Common myeloid progenitor, CD34-positive (primary cell): ENCODE results near the gene CYS1. TPM values are rescaled to one million over a fixed set of nuclear protein-coding genes. Genes with fewer than 3 reads are reported as not detected.

ENCODE experiments used
- CTCF ChIA-PET: fragments of 350-600 bp; sonication (Branson Sonifier 250); formaldehyde crosslinking; loops from one replicate; lab custom pipeline; 2021; ENCODE audit warnings: antibody characterized with exemption; lab: Charles Lee
- POLR2A ChIA-PET: fragments of 350-600 bp; sonication (Branson Sonifier 250); formaldehyde crosslinking; loops from one replicate; lab custom pipeline; 2021; ENCODE audit warnings: antibody characterized with exemption; lab: Charles Lee
- DNase-seq, 3 donors: peaks; one replicate each; pipeline versions ENCODE4 v3.0.0 to v3.0.0-alpha.2; 2013
- H3K27ac ChIP-seq, 2 experiments: 1 replicate in 1 of 2; 2 replicates in 1 of 2; pipeline ENCODE4 v1.7.0; 2013; ENCODE audit warnings: inconsistent platforms in 2 of 2, low read length in 2 of 2, mild to moderate bottlenecking in 2 of 2, low read depth in 1 of 2, moderate library complexity in 1 of 2; ENCODE audit not compliant: severe bottlenecking in 2 of 2, insufficient read depth in 1 of 2, poor library complexity in 1 of 2
- H3K27me3 ChIP-seq, 5 experiments: replicated peaks in 2 of 5; 1 replicate in 3 of 5; 2 replicates in 2 of 5; pipeline versions ENCODE4 v1.6.1 to v1.7.0; 2013; ENCODE audit warnings: low read length in 4 of 5, mild to moderate bottlenecking in 2 of 5, moderate library complexity in 2 of 5, inconsistent platforms in 1 of 5; ENCODE audit not compliant: insufficient read depth in 5 of 5, control insufficient read depth in 4 of 5
- H3K36me3 ChIP-seq, 4 experiments: 1 replicate in 2 of 4; 2 replicates in 2 of 4; pipeline versions ENCODE4 v1.6.1 to v1.7.0; 2013; ENCODE audit warnings: low read length in 3 of 4, control low read depth in 1 of 4, mild to moderate bottlenecking in 1 of 4; ENCODE audit not compliant: control insufficient read depth in 4 of 4, insufficient read depth in 4 of 4
- H3K4me1 ChIP-seq, 4 experiments: 1 replicate in 3 of 4; 2 replicates in 1 of 4; pipeline versions ENCODE4 v1.6.1 to v1.7.1; 2013; ENCODE audit warnings: low read length in 3 of 4, mild to moderate bottlenecking in 3 of 4, control low read depth in 1 of 4, inconsistent platforms in 1 of 4, moderate library complexity in 1 of 4; ENCODE audit not compliant: control insufficient read depth in 4 of 4, insufficient read depth in 4 of 4; ENCODE audit errors: control extremely low read depth in 1 of 4
- H3K4me3 ChIP-seq, 7 experiments: 1 replicate in 4 of 7; 2 replicates in 3 of 7; pipeline versions ENCODE4 v1.5.1 to v1.7.0; 2013; ENCODE audit warnings: mild to moderate bottlenecking in 7 of 7, low read length in 6 of 7, moderate library complexity in 6 of 7, inconsistent platforms in 2 of 7, low read depth in 2 of 7, control low read depth in 1 of 7; ENCODE audit not compliant: insufficient read depth in 4 of 7, control insufficient read depth in 1 of 7; ENCODE audit errors: extremely low read depth in 1 of 7
- H3K9me3 ChIP-seq, 5 experiments: 1 replicate in 4 of 5; 2 replicates in 1 of 5; pipeline versions ENCODE4 v1.6.1 to v1.7.1; 2013; ENCODE audit warnings: low read length in 4 of 5, mild to moderate bottlenecking in 2 of 5, inconsistent platforms in 1 of 5, low read depth in 1 of 5, moderate library complexity in 1 of 5; ENCODE audit not compliant: control insufficient read depth in 4 of 5, insufficient read depth in 2 of 5; ENCODE audit errors: control extremely low read depth in 1 of 5
- WGBS: methylation state at CpG from one replicate; pipeline ENCODE4 v1.1.5; 2013; ENCODE audit not compliant: insufficient coverage; 5-methylcytosine and 5-hydroxymethylcytosine counted together
- polyA plus RNA-seq: library from polyadenylated mRNA; unstranded; fragments of 120-200 nt; gene quantifications from one replicate; pipeline ENCODE4 v1.2.1, GENCODE V29; 2013

CYS1 gene, protein sequence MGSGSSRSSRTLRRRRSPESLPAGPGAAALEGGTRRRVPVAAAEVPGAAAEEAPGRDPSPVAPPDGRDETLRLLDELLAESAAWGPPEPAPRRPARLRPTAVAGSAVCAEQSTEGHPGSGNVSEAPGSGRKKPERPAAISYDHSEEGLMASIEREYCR
- polyA plus RNA-seq, result not detected

DNA sequence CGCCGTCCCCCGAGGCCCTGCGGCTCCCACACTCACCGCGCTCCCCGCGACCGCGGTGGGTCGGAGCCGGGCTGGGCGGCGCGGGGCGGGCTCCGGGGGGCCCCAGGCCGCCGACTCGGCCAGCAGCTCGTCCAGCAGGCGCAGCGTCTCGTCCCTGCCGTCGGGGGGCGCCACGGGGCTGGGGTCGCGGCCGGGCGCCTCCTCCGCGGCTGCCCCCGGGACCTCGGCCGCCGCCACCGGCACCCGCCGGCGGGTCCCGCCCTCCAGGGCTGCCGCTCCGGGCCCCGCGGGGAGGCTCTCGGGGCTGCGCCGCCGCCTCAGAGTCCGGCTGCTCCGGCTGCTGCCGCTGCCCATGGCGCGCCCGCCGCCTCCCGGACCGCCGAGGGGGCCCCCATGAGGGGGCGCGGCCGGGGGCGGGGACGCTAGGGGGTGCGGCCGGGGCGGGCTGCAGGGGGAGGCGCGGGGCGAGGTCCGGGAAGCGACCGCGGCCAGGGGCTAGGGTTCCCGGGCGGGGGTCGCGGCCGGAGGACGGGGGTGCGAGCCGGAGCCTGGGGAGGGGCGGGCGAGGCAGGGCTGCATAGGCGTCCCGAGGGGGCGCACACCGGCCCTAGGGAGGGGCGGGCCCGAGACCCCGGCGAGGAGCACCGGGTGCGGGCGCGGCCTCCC, at the start of gene CYS1:
Gene CYS1 (minus strand): TSS at position 542 of the 666 bp plus-strand sequence. CDS start 188 bp downstream, at position 354.
- ChIA-PET CTCF (interaction anchor here (1.0 to 14.4 kb wide), 2 partner anchors 10 to 60 kb away, joined by 3 to 130 read pairs; no protein-coding TSS in a partner anchor), POLR2A (no interaction called here)

DNA sequence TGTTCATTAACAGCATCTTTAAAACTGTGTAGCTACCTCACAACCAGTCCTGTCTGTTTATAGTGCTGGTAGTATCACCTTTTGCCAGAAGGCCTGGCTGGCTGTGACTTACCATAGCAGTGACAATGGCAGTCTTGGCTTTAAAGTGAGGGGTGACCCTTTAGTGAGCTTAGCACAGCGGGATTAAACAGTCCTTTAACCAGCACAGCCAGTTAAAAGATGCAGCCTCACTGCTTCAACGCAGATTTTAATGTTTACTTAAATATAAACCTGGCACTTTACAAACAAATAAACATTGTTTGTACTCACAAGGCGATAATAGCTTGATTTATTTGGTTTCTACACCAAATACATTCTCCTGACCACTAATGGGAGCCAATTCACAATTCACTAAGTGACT, 49.3 kb upstream of the CYS1 start:
- peaks cover 0 to 9% (median 5%) of the 10 kb centered on the region in 4 experiments for H3K4me1 ChIP-seq
- WGBS, result 100% methylated on average over 1 of the region's 3 CpGs
- H3K36me3 ChIP-seq, result peaks cover 3 to 79% (median 18%) of the 10 kb centered on the region in 4 experiments
- no peaks in the 10 kb centered on the region for H3K27me3 ChIP-seq
- no peak overlapping the region for H3K27ac ChIP-seq
- no peak overlapping the region for H3K4me3 ChIP-seq
- DNase-seq, result no peak
- ChIA-PET POLR2A (no interaction called here), CTCF (interaction anchor here (0.7 to 9.8 kb wide), 7 partner anchors 10 to 305 kb away, joined by 3 to 80 read pairs (median 4); no protein-coding TSS in a partner anchor)
- H3K9me3 ChIP-seq, result no peaks in the 10 kb centered on the region

More for the DNA sequence above, at the start of gene CYS1:
- Histone ChIP-seq H3K27me3 (peaks cover 2 to 96% (median 48%) of the 10 kb centered on the region in 5 experiments), H3K36me3 (no peaks in the 10 kb centered on the region), H3K4me3 (peak within 1 kb of the TSS in 6 of 7 experiments; percentile 19 to 63 (median 42)), H3K4me1 (peaks cover 2 to 20% (median 19%) of the 10 kb centered on the region in 4 experiments), H3K9me3 (no peaks in the 10 kb centered on the region), H3K27ac (no peak within 1 kb of the TSS)
- DNase-seq, result peak in 1 of 3 donors; percentile 29
- under 1% methylated on average over 55 of the region's 98 CpGs for WGBS

DNA sequence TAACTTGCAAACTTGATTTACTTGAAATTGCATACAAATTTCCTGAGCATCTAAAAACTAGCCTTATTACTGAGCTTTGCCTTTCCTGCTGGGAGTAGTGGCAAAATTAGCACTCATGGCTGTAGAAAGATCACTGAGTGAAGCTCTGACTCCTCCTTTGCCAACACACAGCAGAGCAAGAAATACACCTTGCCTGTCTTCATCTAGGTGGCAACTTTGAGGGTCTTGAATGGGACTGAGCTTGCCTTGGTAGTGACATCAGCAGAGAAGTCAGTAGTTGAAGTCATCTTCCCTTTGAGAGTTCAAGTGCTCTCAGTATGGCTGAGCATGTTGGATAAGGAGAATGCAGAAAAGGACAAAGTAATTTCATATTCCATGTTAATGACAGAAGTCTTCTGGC, 48.2 kb upstream of the CYS1 start:
- peaks cover 3 to 87% (median 18%) of the 10 kb centered on the region in 4 experiments for H3K36me3 ChIP-seq
- POLR2A ChIA-PET, result no interaction called here
- H3K27me3 ChIP-seq, result no peaks in the 10 kb centered on the region
- CTCF ChIA-PET, result interaction anchor here (0.9 to 9.8 kb wide), 5 partner anchors 12 to 306 kb away, joined by 3 to 80 read pairs (median 4); no protein-coding TSS in a partner anchor
- H3K4me3 ChIP-seq, result no peak overlapping the region
- H3K4me1 ChIP-seq, result peaks cover 4 to 19% (median 14%) of the 10 kb centered on the region in 4 experiments
- H3K27ac ChIP-seq, result no peak overlapping the region
- DNase-seq, result no peak
- no peaks in the 10 kb centered on the region for H3K9me3 ChIP-seq

DNA sequence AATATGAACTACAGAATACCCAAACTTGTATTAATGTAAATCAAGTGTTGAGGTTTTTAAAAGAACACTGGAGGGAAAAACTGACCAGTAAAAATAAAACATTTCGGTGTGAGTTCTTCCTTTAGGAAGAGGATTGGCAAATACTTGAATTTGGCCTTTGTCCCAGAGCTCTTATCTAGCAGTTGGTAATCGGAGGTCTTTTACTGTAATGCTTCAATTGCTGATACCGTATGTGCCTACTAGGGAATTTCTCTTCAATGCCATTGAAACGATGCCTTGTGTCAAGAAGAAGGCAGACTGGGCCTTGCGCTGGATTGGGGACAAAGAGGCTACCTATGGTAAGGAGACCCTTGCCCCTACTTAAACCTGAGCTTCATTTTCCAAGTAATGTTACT, 46.4 kb upstream of the CYS1 start:
- CTCF ChIA-PET, result interaction anchor here (0.5 to 9.8 kb wide), 7 partner anchors 11 to 313 kb away, joined by 3 to 80 read pairs (median 17); no protein-coding TSS in a partner anchor
- H3K4me3 ChIP-seq, result no peak overlapping the region
- no peak for DNase-seq
- POLR2A ChIA-PET, result no interaction called here
- H3K36me3 ChIP-seq, result peaks cover 3 to 72% (median 12%) of the 10 kb centered on the region in 4 experiments
- H3K27ac ChIP-seq, result no peak overlapping the region
- 92% methylated on average over 5 of the region's 5 CpGs for WGBS
- H3K4me1 ChIP-seq, result peaks cover 4 to 36% (median 30%) of the 10 kb centered on the region in 4 experiments
- no peaks in the 10 kb centered on the region for H3K27me3 ChIP-seq
- H3K9me3 ChIP-seq, result no peaks in the 10 kb centered on the region

DNA sequence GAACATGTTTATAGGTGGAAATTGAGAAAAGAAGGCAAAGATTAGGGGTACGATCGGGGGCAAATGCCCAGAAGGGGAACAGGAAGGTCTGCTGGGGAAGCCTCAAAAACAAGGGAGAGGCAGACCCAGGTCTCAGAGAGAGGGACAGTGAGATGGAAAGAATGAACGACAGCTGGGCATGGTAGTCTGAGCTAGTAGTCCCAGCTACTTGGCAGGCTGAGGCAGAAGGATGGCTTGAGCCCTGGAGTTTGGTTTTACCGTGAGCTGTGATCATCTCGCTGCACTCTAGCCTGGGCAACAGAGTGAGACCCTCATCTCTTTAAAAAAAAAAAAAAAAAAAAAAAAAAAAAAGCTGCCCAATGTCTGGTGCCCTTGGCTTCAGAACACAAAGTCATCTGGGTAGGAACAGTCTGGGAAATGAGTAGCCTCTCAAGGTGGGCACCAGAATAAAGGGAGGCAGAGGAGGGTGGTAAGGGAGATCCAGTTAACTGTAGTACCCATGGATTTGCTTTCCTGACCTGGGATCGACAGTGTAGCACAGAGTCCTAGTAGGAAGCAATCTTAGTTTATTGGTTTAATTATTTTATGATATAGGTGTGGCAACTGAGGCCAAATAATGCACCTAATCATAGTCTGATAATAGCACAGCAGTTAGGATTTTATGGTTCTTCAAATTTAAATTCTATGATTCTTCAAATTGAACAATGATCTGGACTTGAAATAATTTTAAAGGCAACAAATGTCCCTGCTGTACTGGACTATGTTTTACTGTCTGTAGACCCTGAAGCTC, 45.8 kb upstream of the CYS1 start:
- H3K4me1 ChIP-seq, result peaks cover 8 to 42% (median 36%) of the 10 kb centered on the region in 4 experiments
- H3K36me3 ChIP-seq, result peaks cover 3 to 67% (median 11%) of the 10 kb centered on the region in 4 experiments
- POLR2A ChIA-PET, result no interaction called here
- 94% methylated on average over 3 of the region's 6 CpGs for WGBS
- no peak overlapping the region for H3K4me3 ChIP-seq
- CTCF ChIA-PET, result interaction anchor here (0.5 to 9.8 kb wide), 12 partner anchors 9 to 321 kb away, joined by 3 to 80 read pairs (median 6); no protein-coding TSS in a partner anchor
- no peak overlapping the region for H3K27ac ChIP-seq
- H3K27me3 ChIP-seq, result no peaks in the 10 kb centered on the region
- no peak for DNase-seq
- H3K9me3 ChIP-seq, result no peaks in the 10 kb centered on the region

DNA sequence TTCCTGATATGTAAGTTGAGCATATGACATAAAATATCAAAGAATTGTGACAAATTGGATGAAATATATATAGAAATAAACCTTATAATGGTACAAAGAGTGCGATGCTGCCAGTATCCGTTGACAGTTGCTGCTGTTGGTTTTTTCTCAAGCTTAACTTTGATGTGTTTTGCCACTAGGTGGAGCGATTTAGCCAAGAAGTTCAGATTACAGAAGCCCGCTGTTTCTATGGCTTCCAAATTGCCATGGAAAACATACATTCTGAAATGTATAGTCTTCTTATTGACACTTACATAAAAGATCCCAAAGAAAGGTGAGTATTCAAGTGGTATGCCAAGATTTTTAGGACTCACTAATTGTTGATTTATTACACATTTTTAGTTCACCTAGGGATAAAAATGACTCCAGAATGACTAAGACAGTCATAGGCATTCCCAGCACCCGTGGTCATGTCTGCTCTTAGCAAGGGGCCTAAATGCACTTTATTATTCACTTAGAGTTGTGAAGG, 44.4 kb upstream of the CYS1 start:
- WGBS, result 38% methylated on average over 3 of the region's 5 CpGs
- peak; percentile 79 to 87 (median 85) for DNase-seq
- no peaks in the 10 kb centered on the region for H3K9me3 ChIP-seq
- no peaks in the 10 kb centered on the region for H3K27me3 ChIP-seq
- ChIA-PET CTCF (interaction anchor here (0.7 to 9.8 kb wide), 19 partner anchors 10 to 547 kb away, joined by 3 to 80 read pairs (median 4); no protein-coding TSS in a partner anchor), POLR2A (interaction anchor here (1.2 kb wide), 1 partner anchor 310 kb away, joined by 3 read pairs; no protein-coding TSS in a partner anchor)
- peaks cover 12 to 53% (median 45%) of the 10 kb centered on the region in 4 experiments for H3K4me1 ChIP-seq
- H3K27ac ChIP-seq, result peak overlapping the region in 1 of 2 experiments; percentile 51
- peak overlapping the region in 2 of 7 experiments; percentile 53 to 94 for H3K4me3 ChIP-seq
- H3K36me3 ChIP-seq, result peaks cover 3 to 59% (median 11%) of the 10 kb centered on the region in 4 experiments
